ENCODE results near the gene UTP3. TPM values are rescaled to one million over a fixed set of nuclear protein-coding genes. Genes with fewer than 3 reads are reported as not detected.
A peak's percentile ranks its signal among the peaks of the same experiment; 100 is the strongest.

Gene UTP3
- total and polyA plus RNA-seq, 4 donors = 6.5 to 12.8 (median 10.9) TPM

GRCh38 chr4:70734168-70734954, 46.0 kb downstream of the UTP3 start:
- peaks cover 2 to 14% (median 10%) of the 10 kb centered on the region in 4 donors for H3K4me1 ChIP-seq (ENCODE audit: control insufficient read depth in 4 of 4, insufficient read depth in 4 of 4, low read length in 3 of 4)
- H3K9me3 ChIP-seq (ENCODE audit: control insufficient read depth in 4 of 4, low read length in 3 of 4) = no peaks in the 10 kb centered on the region
- H3K27ac ChIP-seq (ENCODE audit: low read depth in 1 of 2, low read length in 2 of 2) = peak overlapping the region; percentile 87 to 88
- H3K4me3 ChIP-seq (ENCODE audit: low read depth in 1 of 3, low read length in 3 of 3) = peak overlapping the region; percentile 54 to 79 (median 63)
- H3K36me3 ChIP-seq (ENCODE audit: control insufficient read depth in 4 of 4, insufficient read depth in 3 of 4, low read depth in 1 of 4, low read length in 3 of 4) = no peaks in the 10 kb centered on the region
- WGBS = 0% methylated on average over 5 of the region's 5 CpGs
- DNase-seq (ENCODE audit: low spot score) = no peak
- TF ChIP-seq SP1 (IDR thresholded peaks at IDR 0.05) = no peak
- no peak for TF ChIP-seq GABPA (IDR thresholded peaks at IDR 0.05 in 1 of 2, conservative IDR thresholded peaks at IDR 0.05 in 1 of 2)
- no peak for TF ChIP-seq HNF4G (IDR thresholded peaks at IDR 0.05)
- peak; percentile 27 to 37 for TF ChIP-seq RAD21 (IDR thresholded peaks at IDR 0.05)
- no peak for TF ChIP-seq EGR1 (IDR thresholded peaks at IDR 0.05; ENCODE audit: low read depth in 2 of 2)
- TF ChIP-seq YY1 (IDR thresholded peaks at IDR 0.05) = peak; percentile 38
- peak; percentile 40 for TF ChIP-seq MAX (IDR thresholded peaks at IDR 0.05)
- TF ChIP-seq REST (IDR thresholded peaks at IDR 0.05) = peak; percentile 42
- TF ChIP-seq JUND (IDR thresholded peaks at IDR 0.05) = no peak
- no peak for TF ChIP-seq FOXA1 (IDR thresholded peaks at IDR 0.05)
- no peak for TF ChIP-seq CTCF (IDR thresholded peaks at IDR 0.05; ENCODE audit: low read depth, low read length, missing input control)
- TF ChIP-seq HNF4A (conservative IDR thresholded peaks at IDR 0.05) = peak; percentile 7 to 25
- no peak for TF ChIP-seq NR2F2 (IDR thresholded peaks at IDR 0.05)
- no peak for TF ChIP-seq ZBTB33 (IDR thresholded peaks at IDR 0.05)
- no peak for TF ChIP-seq ATF3 (IDR thresholded peaks at IDR 0.05)
- peak; percentile 7 to 17 for TF ChIP-seq RXRA (IDR thresholded peaks at IDR 0.05)
- no peak for TF ChIP-seq TAF1 (conservative IDR thresholded peaks at IDR 0.05)
- TF ChIP-seq FOXA2 (IDR thresholded peaks at IDR 0.05) = no peak
- H3K9ac ChIP-seq (ENCODE audit: low read depth in 1 of 2, low read length in 2 of 2) = peak overlapping the region; percentile 53 to 96
- H3K27me3 ChIP-seq (ENCODE audit: control insufficient read depth in 4 of 4, insufficient read depth in 4 of 4, low read length in 3 of 4) = no peaks in the 10 kb centered on the region
